Right lobe of liver (tissue), 6 donors: ENCODE measurements around the gene TST. TPM values are rescaled to one million over a fixed set of nuclear protein-coding genes. Genes with fewer than 3 reads are reported as not detected.

Experiments used
- ATAC-seq, 4 donors: fragments of 200-7000 bp; cut with Tn5 transposase; one replicate each; pipeline ENCODE4 v1.9.1; 2020; ENCODE audit warnings: mild to moderate bottlenecking in 4 of 4, moderate library complexity in 4 of 4
- DNase-seq, 3 donors: peaks; one replicate each; pipeline ENCODE4 v3.0.0-alpha.2; 2020
- H3K27ac ChIP-seq, 3 donors: fragments of 200-600 bp; one replicate each; pipeline ENCODE4 v1.8.0; 2022
- H3K27me3 ChIP-seq, 2 donors: fragments of 200-600 bp; one replicate each; pipeline ENCODE4 v1.8.0; 2022
- H3K36me3 ChIP-seq, 4 donors: fragments of 200-600 bp; sonication (generic) in 1 of 4; one replicate each; pipeline versions ENCODE4 v1.5.1 to v1.8.0; 2017 to 2022; ENCODE audit warnings: control low read depth in 1 of 4
- H3K4me1 ChIP-seq, 4 donors: fragments of 200-600 bp; sonication (generic) in 1 of 4; one replicate each; pipeline versions ENCODE4 v1.5.1 to v1.8.0; 2017 to 2022; ENCODE audit warnings: control low read depth in 1 of 4
- H3K4me3 ChIP-seq, 3 donors: fragments of 200-600 bp; one replicate each; pipeline ENCODE4 v1.8.0; 2022
- H3K9me3 ChIP-seq, 4 donors: fragments of 200-600 bp; sonication (generic) in 1 of 4; one replicate each; pipeline versions ENCODE4 v1.5.1 to v1.8.0; 2017 to 2022; ENCODE audit warnings: control low read depth in 1 of 4
- POLR2A ChIP-seq: fragments of 450-650 bp; IDR thresholded peaks from one replicate; pipeline ENCODE4 v1.6.1; 2017; ENCODE audit warnings: antibody characterized with exemption, mild to moderate bottlenecking
- WGBS: methylation state at CpG from one replicate; pipeline ENCODE4 v1.1.6; 2018; ENCODE audit warnings: low coverage, low lambda C conversion rate; ENCODE audit not compliant: insufficient coverage; ENCODE audit errors: missing lambda C conversion rate; 5-methylcytosine and 5-hydroxymethylcytosine counted together
- intact Hi-C, 2 donors: fragments of 100-400 bp; cut with DNase I; formaldehyde crosslinking; loops; one replicate each; pipeline versions ENCODE4 v1.11.2 to v1.14.1; 2022
- total RNA-seq, 6 experiments: library from RNA; depleted of rRNA in 2 of 6; stranded (reverse); fragments of >200 nt in 2 of 6; fragmentation: NEBNext Ultra II Directional in 3 of 6; extraction: Animal tissue kit (Norgen Biotek cat#: 25700) in 3 of 6; gene quantifications; one replicate each; pipeline versions ENCODE4 v1.1.0 to v1.2.4, GENCODE V29; 2016 to 2023
- TF ChIP-seq, protein P1 (sequence below), 4 donors: fragments of 200-600 bp in 3 of 4; fragments of 450-650 bp in 1 of 4; IDR thresholded peaks; one replicate each; pipeline versions ENCODE4 v1.5.1 to v1.8.0; 2016 to 2022; ENCODE audit warnings: antibody characterized with exemption in 4 of 4, mild to moderate bottlenecking in 2 of 4
- donor health status: DM: no; HTN: yes; CAD: no.
- donor health status: DM: no; HTN: no; CAD: no.
- donor health status: DM: no; HTN: no; CAD: no.
- donor health status: DM: no; HTN: yes; CAD: no.
- donor health status: DM: no; HTN: yes; CAD: no.

TST gene
- total RNA-seq, 6 experiments from 2014 or later: 223 to 355 (median 321) TPM

DNA sequence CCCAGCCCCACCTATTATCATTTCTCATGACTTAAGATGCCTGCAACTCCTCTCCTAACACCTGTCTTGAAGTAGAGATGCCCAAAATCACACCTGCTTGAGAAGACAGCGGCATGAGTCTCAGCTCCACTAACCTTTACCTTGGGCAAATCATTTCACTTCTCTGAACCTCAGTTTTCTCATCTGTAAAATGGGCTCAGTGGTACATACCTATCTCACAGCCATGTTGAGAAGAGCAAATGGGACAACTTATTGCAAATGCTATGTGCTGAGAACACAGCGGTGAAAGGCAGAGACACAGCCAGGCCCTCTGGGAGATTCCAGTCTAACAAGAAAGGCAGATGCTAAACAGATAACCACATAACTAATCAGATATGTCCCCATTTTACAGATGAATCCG is 7.8 kb downstream of the TST start:
- ATAC-seq (no peak), DNase-seq (no peak)
- intact Hi-C loops: no loop called here
- TF ChIP-seq, protein P1, sequence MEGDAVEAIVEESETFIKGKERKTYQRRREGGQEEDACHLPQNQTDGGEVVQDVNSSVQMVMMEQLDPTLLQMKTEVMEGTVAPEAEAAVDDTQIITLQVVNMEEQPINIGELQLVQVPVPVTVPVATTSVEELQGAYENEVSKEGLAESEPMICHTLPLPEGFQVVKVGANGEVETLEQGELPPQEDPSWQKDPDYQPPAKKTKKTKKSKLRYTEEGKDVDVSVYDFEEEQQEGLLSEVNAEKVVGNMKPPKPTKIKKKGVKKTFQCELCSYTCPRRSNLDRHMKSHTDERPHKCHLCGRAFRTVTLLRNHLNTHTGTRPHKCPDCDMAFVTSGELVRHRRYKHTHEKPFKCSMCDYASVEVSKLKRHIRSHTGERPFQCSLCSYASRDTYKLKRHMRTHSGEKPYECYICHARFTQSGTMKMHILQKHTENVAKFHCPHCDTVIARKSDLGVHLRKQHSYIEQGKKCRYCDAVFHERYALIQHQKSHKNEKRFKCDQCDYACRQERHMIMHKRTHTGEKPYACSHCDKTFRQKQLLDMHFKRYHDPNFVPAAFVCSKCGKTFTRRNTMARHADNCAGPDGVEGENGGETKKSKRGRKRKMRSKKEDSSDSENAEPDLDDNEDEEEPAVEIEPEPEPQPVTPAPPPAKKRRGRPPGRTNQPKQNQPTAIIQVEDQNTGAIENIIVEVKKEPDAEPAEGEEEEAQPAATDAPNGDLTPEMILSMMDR (IDR thresholded peaks at IDR 0.05): no peak
- no peak for TF ChIP-seq POLR2A
- peaks cover 0 to 64% (median 28%) of the 10 kb centered on the region in 4 donors for H3K4me1 ChIP-seq
- H3K9me3 ChIP-seq: no peaks in the 10 kb centered on the region
- no peak overlapping the region for H3K4me3 ChIP-seq
- peaks cover 0 to 5% (median 2%) of the 10 kb centered on the region in 4 donors for H3K36me3 ChIP-seq
- WGBS: 100% methylated on average over 1 of the region's 3 CpGs
- H3K27ac ChIP-seq: peak overlapping the region in 2 of 3 donors; percentile 72 to 73
- no peaks in the 10 kb centered on the region for H3K27me3 ChIP-seq

GRCh38 chr22:37010976-37011375 is 8.3 kb downstream of the TST start:
- peak in 3 of 4 donors; percentile 6 to 25 (median 21) for ATAC-seq
- Histone ChIP-seq H3K36me3 (peaks cover 0 to under 1% (median 0%) of the 10 kb centered on the region in 4 donors), H3K27me3 (no peaks in the 10 kb centered on the region), H3K9me3 (no peaks in the 10 kb centered on the region), H3K27ac (peak overlapping the region in 2 of 3 donors; percentile 41 to 73), H3K4me1 (peaks cover 0 to 59% (median 25%) of the 10 kb centered on the region in 4 donors), H3K4me3 (no peak overlapping the region)
- TF ChIP-seq, protein P1 (IDR thresholded peaks at IDR 0.05): no peak
- TF ChIP-seq POLR2A: no peak
- DNase-seq: peak in 2 of 3 donors; percentile 70 to 72
- intact Hi-C loops: no loop called here
- WGBS: 24% methylated on average over 6 of the region's 20 CpGs

- Histone ChIP-seq H3K27ac (peak overlapping the region in 2 of 3 donors; percentile 41 to 73), H3K4me1 (peaks cover 0 to 51% (median 21%) of the 10 kb centered on the region in 4 donors), H3K36me3 (no peaks in the 10 kb centered on the region), H3K9me3 (no peaks in the 10 kb centered on the region), H3K4me3 (no peak overlapping the region), H3K27me3 (no peaks in the 10 kb centered on the region)
- intact Hi-C loops: no loop called here
- DNase-seq (peak in 2 of 3 donors; percentile 32 to 47), ATAC-seq (no peak)
- WGBS: no CpG with 5 or more reads among the region's 4 CpGs
- TF ChIP-seq, protein P1 (IDR thresholded peaks at IDR 0.05): no peak
- no peak for TF ChIP-seq POLR2A
These were observed 9.1 kb downstream of the TST start for GRCh38 chr22:37010174-37010573.

DNA sequence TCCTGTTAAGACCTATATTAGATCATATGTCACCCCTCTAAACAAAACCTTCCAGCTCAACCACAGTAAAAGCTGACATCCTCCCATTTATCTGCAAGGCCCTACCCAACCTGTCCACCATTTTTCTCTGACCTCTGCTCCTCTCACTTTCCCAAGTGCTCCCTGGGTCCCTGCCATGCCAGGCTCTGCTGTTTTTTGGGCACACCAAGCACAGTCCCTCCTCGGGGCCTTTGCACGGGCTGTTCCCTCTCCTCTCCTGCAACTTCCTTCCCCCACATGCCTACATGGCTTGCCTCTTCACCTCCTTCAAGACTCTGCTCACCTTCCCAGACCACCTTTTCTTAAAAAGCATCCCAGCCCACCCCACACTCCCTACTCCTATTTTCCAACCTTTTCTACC is 9.8 kb downstream of the TST start:
- Histone ChIP-seq H3K4me3 (no peak overlapping the region), H3K4me1 (peaks cover 0 to 45% (median 16%) of the 10 kb centered on the region in 4 donors), H3K36me3 (no peaks in the 10 kb centered on the region), H3K27ac (no peak overlapping the region), H3K27me3 (no peaks in the 10 kb centered on the region), H3K9me3 (no peaks in the 10 kb centered on the region)
- ATAC-seq (no peak), DNase-seq (peak in 1 of 3 donors; percentile 35)
- 65% methylated on average over 2 of the region's 2 CpGs for WGBS
- intact Hi-C loops: no loop called here
- no peak for TF ChIP-seq POLR2A
- TF ChIP-seq, protein P1 (IDR thresholded peaks at IDR 0.05): no peak
